Measurements from ENCODE around the gene HTATIP2. TPM values are rescaled to one million over a fixed set of nuclear protein-coding genes. Genes with fewer than 3 reads are reported as not detected.

The HTATIP2 gene
- total RNA-seq, 1 donor from 2014 or later = 48.3 TPM

DNA sequence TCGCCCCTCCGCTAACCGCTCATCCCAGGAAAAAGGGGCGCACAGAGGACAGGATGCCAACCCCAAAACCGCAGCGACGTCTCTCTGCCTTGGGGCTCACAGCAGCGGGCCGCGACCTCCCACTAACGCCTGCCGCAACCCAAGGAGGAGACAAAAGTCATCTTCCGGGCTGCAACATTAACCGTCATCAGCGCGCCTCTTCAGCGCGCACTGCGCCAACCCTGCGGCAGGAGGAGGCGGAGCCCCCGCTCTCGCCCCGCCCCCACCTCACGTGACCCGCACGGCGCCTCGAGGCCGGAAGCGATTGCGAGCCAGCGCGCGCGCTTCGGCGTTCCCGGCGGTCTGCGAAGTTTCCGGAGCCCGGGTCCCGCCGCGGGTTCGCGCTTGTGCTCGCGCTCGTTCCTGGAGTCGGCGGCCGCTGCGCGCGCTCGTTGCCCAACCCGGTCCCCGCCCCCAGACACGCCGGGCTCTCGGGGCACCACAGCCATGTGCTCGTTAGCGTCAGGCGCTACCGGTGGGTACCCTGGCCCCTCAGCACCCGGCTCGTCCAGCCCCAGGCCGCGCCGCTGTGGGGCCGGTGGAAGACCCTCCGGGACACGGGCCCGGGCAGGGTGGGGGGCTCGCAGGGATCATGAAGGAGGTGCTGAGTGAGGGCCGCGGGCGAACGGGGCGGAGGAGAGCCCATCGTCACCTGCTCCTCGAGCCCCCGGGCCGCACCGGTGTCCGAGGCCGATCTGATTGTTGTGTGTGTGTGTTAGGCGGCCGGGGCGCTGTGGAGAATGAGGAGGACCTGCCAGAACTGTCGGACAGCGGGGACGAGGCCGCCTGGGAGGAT is 24.0 kb downstream of the HTATIP2 start, which contains the start of gene PRMT3:
PRMT3 (plus strand) TSS at position 456 of the 835 bp plus-strand sequence; CDS start at position 487, 31 bp downstream.
- Mint-ChIP-seq H3K27ac (peak within 1 kb of the TSS; percentile 99), H3K27me3 (no peaks in the 10 kb centered on the region), H3K9me3 (no peaks in the 10 kb centered on the region), H3K4me1 (peaks cover 16% of the 10 kb centered on the region), H3K4me3 (peak within 1 kb of the TSS; percentile 92), H3K36me3 (ENCODE audit: low read depth) (peaks cover 34% of the 10 kb centered on the region)
- DNase-seq = peak; percentile 99
- intact Hi-C loops (cut with micrococcal nuclease) = loop anchor here (1.0 kb wide), 2 partner anchors 20 to 24 kb away; partner anchors contain the start of gene HTATIP2

GRCh38 chr11:20388096-20389055 is 24.9 kb downstream of the HTATIP2 start:
- H3K9me3 Mint-ChIP-seq = no peaks in the 10 kb centered on the region
- H3K36me3 Mint-ChIP-seq (ENCODE audit: low read depth) = peaks cover 37% of the 10 kb centered on the region
- intact Hi-C loops (cut with micrococcal nuclease) = no loop called here
- H3K4me3 Mint-ChIP-seq = peak overlapping the region; percentile 92
- no peaks in the 10 kb centered on the region for H3K27me3 Mint-ChIP-seq
- peak overlapping the region; percentile 99 for H3K27ac Mint-ChIP-seq
- H3K4me1 Mint-ChIP-seq = peaks cover 19% of the 10 kb centered on the region
- DNase-seq = no peak

- peak; percentile 78 for DNase-seq
- peaks cover 11% of the 10 kb centered on the region for H3K4me1 Mint-ChIP-seq
- intact Hi-C loops (cut with micrococcal nuclease) = loop anchor here (1.0 to 2.0 kb wide), 2 partner anchors 46 to 213 kb away; no protein-coding TSS in a partner anchor
- H3K27ac Mint-ChIP-seq = peak overlapping the region; percentile 41
- H3K27me3 Mint-ChIP-seq = no peaks in the 10 kb centered on the region
- H3K4me3 Mint-ChIP-seq = no peak overlapping the region
- no peaks in the 10 kb centered on the region for H3K9me3 Mint-ChIP-seq
- peaks cover 58% of the 10 kb centered on the region for H3K36me3 Mint-ChIP-seq (ENCODE audit: low read depth)
These were observed 33.8 kb downstream of the HTATIP2 start for GRCh38 chr11:20397281-20397680.

DNA sequence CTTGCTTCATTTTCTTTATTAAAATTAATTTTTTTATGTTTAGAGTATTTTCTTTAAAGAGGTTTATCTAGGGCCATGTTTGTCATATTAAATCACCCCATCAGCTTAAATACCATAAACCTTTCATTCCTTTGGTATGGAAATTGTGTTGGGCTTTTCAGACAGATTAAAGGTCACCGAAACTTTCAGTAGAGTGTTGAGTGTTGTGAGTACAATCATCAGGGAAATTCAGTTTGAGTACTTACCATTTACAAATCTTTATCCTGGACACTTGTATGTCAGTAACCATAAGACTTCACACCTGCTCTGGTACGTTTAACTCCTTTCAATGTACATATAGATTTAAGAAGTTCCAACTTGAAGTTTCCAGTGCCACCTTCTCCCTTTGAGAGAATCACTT is 36.0 kb downstream of the HTATIP2 start:
- intact Hi-C loops (cut with micrococcal nuclease) = no loop called here
- DNase-seq = no peak
- no peak overlapping the region for H3K27ac Mint-ChIP-seq
- H3K4me3 Mint-ChIP-seq = no peak overlapping the region
- H3K27me3 Mint-ChIP-seq = no peaks in the 10 kb centered on the region
- H3K9me3 Mint-ChIP-seq = no peaks in the 10 kb centered on the region
- peaks cover 8% of the 10 kb centered on the region for H3K4me1 Mint-ChIP-seq
- H3K36me3 Mint-ChIP-seq (ENCODE audit: low read depth) = peaks cover 53% of the 10 kb centered on the region

DNA sequence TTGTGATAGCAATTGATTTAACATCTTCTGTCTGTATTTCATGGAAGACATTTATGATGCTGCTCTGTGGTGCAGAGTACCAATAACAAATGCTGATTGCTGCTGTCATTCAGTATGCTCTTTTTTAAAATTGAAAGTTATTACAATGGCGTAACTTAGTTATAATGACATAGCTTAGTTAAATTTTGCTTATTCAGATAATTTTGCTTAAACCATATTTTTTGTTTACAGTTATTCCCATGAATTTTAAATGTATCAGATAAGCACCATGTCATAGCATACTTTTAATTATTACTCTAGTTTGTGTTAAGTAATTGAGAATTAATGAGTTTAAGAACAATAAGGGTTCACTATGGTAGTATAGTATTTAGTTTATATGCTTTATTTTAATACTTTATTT is 39.5 kb downstream of the HTATIP2 start:
- intact Hi-C loops (cut with micrococcal nuclease) = no loop called here

DNA sequence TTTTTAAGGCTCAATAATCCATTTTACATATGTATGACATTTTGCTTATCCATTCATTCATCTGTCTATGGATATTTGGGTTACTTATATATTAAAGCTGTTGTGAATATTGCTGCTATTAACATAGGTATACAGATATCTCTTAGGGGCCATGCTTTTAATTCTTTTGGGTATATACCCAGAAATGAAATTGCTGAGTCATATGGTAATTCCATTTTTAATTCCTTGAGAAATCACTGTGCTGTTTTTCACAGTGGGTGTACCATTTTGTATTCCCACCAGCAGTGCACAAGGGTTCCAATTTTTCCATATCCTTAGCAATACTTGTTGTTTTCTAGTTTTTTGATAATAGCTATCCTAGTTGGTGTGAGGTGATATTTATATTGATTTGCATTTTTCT is 43.0 kb downstream of the HTATIP2 start:
- Mint-ChIP-seq H3K9me3 (no peaks in the 10 kb centered on the region), H3K27me3 (no peaks in the 10 kb centered on the region), H3K4me3 (no peak overlapping the region), H3K27ac (no peak overlapping the region), H3K4me1 (no peaks in the 10 kb centered on the region), H3K36me3 (ENCODE audit: low read depth) (peaks cover 48% of the 10 kb centered on the region)
- DNase-seq = no peak
- intact Hi-C loops (cut with micrococcal nuclease) = no loop called here

More for the DNA sequence above, 39.5 kb downstream of the HTATIP2 start:
- H3K4me1 Mint-ChIP-seq = peaks cover 3% of the 10 kb centered on the region
- no peak for DNase-seq
- H3K4me3 Mint-ChIP-seq = no peak overlapping the region
- H3K36me3 Mint-ChIP-seq (ENCODE audit: low read depth) = peaks cover 52% of the 10 kb centered on the region
- H3K27me3 Mint-ChIP-seq = no peaks in the 10 kb centered on the region
- no peak overlapping the region for H3K27ac Mint-ChIP-seq
- no peaks in the 10 kb centered on the region for H3K9me3 Mint-ChIP-seq

GRCh38 chr11:20407344-20407743 is 43.8 kb downstream of the HTATIP2 start:
- Mint-ChIP-seq H3K9me3 (no peaks in the 10 kb centered on the region), H3K4me3 (no peak overlapping the region), H3K4me1 (no peaks in the 10 kb centered on the region), H3K27me3 (no peaks in the 10 kb centered on the region), H3K36me3 (ENCODE audit: low read depth) (peaks cover 49% of the 10 kb centered on the region), H3K27ac (no peak overlapping the region)
- no peak for DNase-seq
- intact Hi-C loops (cut with micrococcal nuclease) = no loop called here

DNA sequence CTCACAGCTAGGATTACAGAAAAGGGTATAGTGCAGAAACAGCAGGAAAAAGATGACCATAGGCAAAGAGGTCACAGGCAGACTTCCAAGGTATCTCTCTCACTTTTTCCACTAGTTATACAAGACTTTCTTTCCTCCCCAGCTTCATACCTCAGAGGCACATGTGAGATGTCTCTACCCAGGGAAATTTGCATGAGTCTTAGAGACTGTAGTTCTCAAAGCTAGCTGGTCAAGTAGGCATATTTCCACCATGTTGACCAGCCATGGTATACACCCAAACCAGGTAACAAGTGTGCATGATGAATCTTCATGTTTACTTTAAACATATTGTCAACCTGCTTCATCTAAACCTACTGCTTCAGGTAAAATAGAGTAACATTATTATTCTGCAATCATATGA is 51.9 kb downstream of the HTATIP2 start:
- peaks cover 13% of the 10 kb centered on the region for H3K4me1 Mint-ChIP-seq
- H3K4me3 Mint-ChIP-seq = no peak overlapping the region
- H3K9me3 Mint-ChIP-seq = no peaks in the 10 kb centered on the region
- intact Hi-C loops (cut with micrococcal nuclease) = no loop called here
- peak overlapping the region; percentile 13 for H3K27ac Mint-ChIP-seq
- DNase-seq = no peak
- no peaks in the 10 kb centered on the region for H3K27me3 Mint-ChIP-seq
- H3K36me3 Mint-ChIP-seq (ENCODE audit: low read depth) = peaks cover 64% of the 10 kb centered on the region

- peaks cover 65% of the 10 kb centered on the region for H3K36me3 Mint-ChIP-seq (ENCODE audit: low read depth)
These were observed 54.3 kb downstream of the HTATIP2 start for GRCh38 chr11:20417771-20418170.

GRCh38 chr11:20421946-20422345 is 58.4 kb downstream of the HTATIP2 start:
- peak overlapping the region; percentile 61 for H3K27ac Mint-ChIP-seq
- no peak overlapping the region for H3K4me3 Mint-ChIP-seq
- no peaks in the 10 kb centered on the region for H3K27me3 Mint-ChIP-seq
- intact Hi-C loops (cut with micrococcal nuclease) = no loop called here
- peaks cover 16% of the 10 kb centered on the region for H3K4me1 Mint-ChIP-seq
- no peaks in the 10 kb centered on the region for H3K9me3 Mint-ChIP-seq
- DNase-seq = no peak
- peaks cover 47% of the 10 kb centered on the region for H3K36me3 Mint-ChIP-seq (ENCODE audit: low read depth)

More at GRCh38 chr11:20417771-20418170, 54.3 kb downstream of the HTATIP2 start:
- no peaks in the 10 kb centered on the region for H3K27me3 Mint-ChIP-seq
- H3K4me3 Mint-ChIP-seq = no peak overlapping the region
- intact Hi-C loops (cut with micrococcal nuclease) = no loop called here
- H3K27ac Mint-ChIP-seq = peak overlapping the region; percentile 41
- no peaks in the 10 kb centered on the region for H3K9me3 Mint-ChIP-seq
- no peak for DNase-seq
- H3K4me1 Mint-ChIP-seq = peaks cover 25% of the 10 kb centered on the region

- DNase-seq = no peak
- peaks cover 25% of the 10 kb centered on the region for H3K36me3 Mint-ChIP-seq (ENCODE audit: low read depth)
These were observed 65.7 kb downstream of the HTATIP2 start for GRCh38 chr11:20429216-20429615.

More at GRCh38 chr11:20429216-20429615, 65.7 kb downstream of the HTATIP2 start:
- Mint-ChIP-seq H3K4me3 (no peak overlapping the region), H3K27me3 (no peaks in the 10 kb centered on the region), H3K27ac (no peak overlapping the region), H3K4me1 (no peaks in the 10 kb centered on the region), H3K9me3 (no peaks in the 10 kb centered on the region)
- intact Hi-C loops (cut with micrococcal nuclease) = no loop called here
